PC-9 (cell line): Measurements from ENCODE around the gene SLC25A20.

Experiments
- CTCF ChIP-seq: fragments of 200-600 bp; sonication (generic); conservative IDR thresholded peaks from 2 replicates; pipeline ENCODE4 v1.6.1; 2017; ENCODE audit warnings: mixed run types, antibody characterized with exemption, mild to moderate bottlenecking, moderate library complexity
- EZH2 ChIP-seq: fragments of 200-600 bp; sonication (generic); IDR thresholded peaks from 2 replicates; pipeline ENCODE4 v1.8.0; 2017; ENCODE audit warnings: antibody characterized with exemption, low read depth

- no peak for TF ChIP-seq CTCF
- no peak for TF ChIP-seq EZH2
Observed at GRCh38 chr3:48927928-48928327, 29.2 kb upstream of the SLC25A20 start.
